Measurements from ENCODE around the gene MRPS14. TPM values are rescaled to one million over a fixed set of nuclear protein-coding genes. Genes with fewer than 3 reads are reported as not detected.

MRPS14 gene
- total and polyA plus RNA-seq, 9 of the 15 experiments (the other 6 are each of a cell fraction or from before 2014, with no cell fraction given) = 38.1 to 231 (median 54.9) TPM

- TF ChIP-seq AFF1 (IDR thresholded peaks at IDR 0.05; ENCODE audit: low read depth in 1 of 2, partially characterized antibody in 2 of 2) = no peak
- TF ChIP-seq BDP1 (IDR thresholded peaks at IDR 0.05; ENCODE audit: insufficient read depth, insufficient read length) = no peak
Observed at GRCh38 chr1:175045519-175045918, 22.3 kb upstream of the MRPS14 start (continued).

DNA sequence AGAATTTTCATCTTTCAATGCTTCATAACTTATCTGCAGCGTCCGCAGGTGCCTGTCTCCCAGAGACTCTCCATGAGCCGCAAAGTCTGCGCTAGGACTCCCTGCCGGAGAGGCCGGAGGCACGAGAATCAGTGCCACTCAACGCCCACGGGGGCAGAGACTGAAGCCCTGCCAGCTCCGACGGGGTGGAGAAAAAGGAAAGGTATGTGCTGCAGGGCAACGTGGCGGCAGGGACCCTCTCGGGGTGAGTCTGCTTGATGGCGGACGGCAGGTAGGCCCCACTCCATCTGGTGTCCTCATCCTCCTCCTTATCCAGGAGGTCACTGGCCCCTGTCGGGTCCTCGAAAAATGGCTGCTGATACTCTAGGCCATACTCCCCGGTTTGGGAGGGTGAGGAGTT, 21.9 kb upstream of the MRPS14 start:
- H3K4me3 ChIP-seq = no peak overlapping the region
- intact Hi-C loops (cut with micrococcal nuclease) (no loop called here), in situ Hi-C loops (cut with MboI) (no loop called here)
- no peaks in the 10 kb centered on the region for H3K36me3 ChIP-seq (ENCODE audit: control insufficient read depth, insufficient read depth, low read length)
- no peaks in the 10 kb centered on the region for H3K9me3 ChIP-seq (replicated peaks; ENCODE audit: control insufficient read depth, insufficient read depth, low read depth, low read length)
- ATAC-seq = no peak; the same call in 1 of the 3 replicates
- no peaks in the 10 kb centered on the region for H3K9me1 ChIP-seq (ENCODE audit: control insufficient read depth, insufficient read depth, low read length)
- TF ChIP-seq ZNF12 (CRISPR knock-in tag; IDR thresholded peaks at IDR 0.05) = no peak
- no peak for TF ChIP-seq ETV5 (CRISPR knock-in tag; IDR thresholded peaks at IDR 0.05; ENCODE audit: low read depth)
- no peak for TF ChIP-seq ILK (tag; IDR thresholded peaks at IDR 0.05; ENCODE audit: borderline replicate concordance, low read depth)
- no peak for TF ChIP-seq HEY1 (CRISPR knock-in tag; IDR thresholded peaks at IDR 0.05; ENCODE audit: borderline replicate concordance)
- TF ChIP-seq, protein P1, sequence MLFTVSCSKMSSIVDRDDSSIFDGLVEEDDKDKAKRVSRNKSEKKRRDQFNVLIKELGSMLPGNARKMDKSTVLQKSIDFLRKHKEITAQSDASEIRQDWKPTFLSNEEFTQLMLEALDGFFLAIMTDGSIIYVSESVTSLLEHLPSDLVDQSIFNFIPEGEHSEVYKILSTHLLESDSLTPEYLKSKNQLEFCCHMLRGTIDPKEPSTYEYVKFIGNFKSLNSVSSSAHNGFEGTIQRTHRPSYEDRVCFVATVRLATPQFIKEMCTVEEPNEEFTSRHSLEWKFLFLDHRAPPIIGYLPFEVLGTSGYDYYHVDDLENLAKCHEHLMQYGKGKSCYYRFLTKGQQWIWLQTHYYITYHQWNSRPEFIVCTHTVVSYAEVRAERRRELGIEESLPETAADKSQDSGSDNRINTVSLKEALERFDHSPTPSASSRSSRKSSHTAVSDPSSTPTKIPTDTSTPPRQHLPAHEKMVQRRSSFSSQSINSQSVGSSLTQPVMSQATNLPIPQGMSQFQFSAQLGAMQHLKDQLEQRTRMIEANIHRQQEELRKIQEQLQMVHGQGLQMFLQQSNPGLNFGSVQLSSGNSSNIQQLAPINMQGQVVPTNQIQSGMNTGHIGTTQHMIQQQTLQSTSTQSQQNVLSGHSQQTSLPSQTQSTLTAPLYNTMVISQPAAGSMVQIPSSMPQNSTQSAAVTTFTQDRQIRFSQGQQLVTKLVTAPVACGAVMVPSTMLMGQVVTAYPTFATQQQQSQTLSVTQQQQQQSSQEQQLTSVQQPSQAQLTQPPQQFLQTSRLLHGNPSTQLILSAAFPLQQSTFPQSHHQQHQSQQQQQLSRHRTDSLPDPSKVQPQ (CRISPR knock-in tag; IDR thresholded peaks at IDR 0.05; ENCODE audit: borderline replicate concordance) = no peak
- TF ChIP-seq ASH1L (IDR thresholded peaks at IDR 0.05; ENCODE audit: borderline replicate concordance, low read depth, partially characterized antibody) = no peak
- no peak for TF ChIP-seq THAP7 (CRISPR knock-in tag; IDR thresholded peaks at IDR 0.05)
- no peak for TF ChIP-seq JUNB (CRISPR knock-in tag; conservative IDR thresholded peaks at IDR 0.05)
- no peak for TF ChIP-seq DIDO1 (tag; IDR thresholded peaks at IDR 0.05; ENCODE audit: low read depth)
- TF ChIP-seq NCOA6 (IDR thresholded peaks at IDR 0.05) = no peak
- no peak for TF ChIP-seq CBX3 (IDR thresholded peaks at IDR 0.05; ENCODE audit: borderline replicate concordance in 1 of 2, low read length in 2 of 2)
- TF ChIP-seq NCOA4 (IDR thresholded peaks at IDR 0.05; ENCODE audit: partially characterized antibody) = no peak
- H3K4me2 ChIP-seq (ENCODE audit: insufficient read depth, low read length) = no peak overlapping the region
- POLR2A ChIA-PET = interaction anchor here (1.7 kb wide), 1 partner anchor 33 kb away, joined by 4 read pairs; no protein-coding TSS in a partner anchor
- H3K79me2 ChIP-seq (ENCODE audit: control insufficient read depth, insufficient read depth, low read length) = no peaks in the 10 kb centered on the region
- H4K20me1 ChIP-seq (replicated peaks; ENCODE audit: control insufficient read depth, insufficient read depth, low read length) = no peaks in the 10 kb centered on the region
- BruUV-seq (replicated peaks) = no TSS peak
- DNase-seq (ENCODE audit: extremely low read depth in 1 of 4, low spot score in 3 of 4) = no peak
- H3K4me1 ChIP-seq (replicated peaks in 1 of 2; ENCODE audit: control insufficient read depth in 2 of 2, insufficient read depth in 2 of 2, low read length in 2 of 2) = peaks cover 0 to 11% of the 10 kb centered on the region in 2 experiments; a peak in 1 of 5 replicates
- H3K27me3 ChIP-seq (ENCODE audit: control insufficient read depth in 2 of 2, insufficient read depth in 2 of 2, low read length in 2 of 2) = peaks cover 38 to 55% of the 10 kb centered on the region in 2 experiments
- no peak for FAIRE-seq
- CTCF ChIA-PET (ENCODE audit: low intra/inter-chr PET ratio) = no interaction called here
- H2AFZ ChIP-seq (ENCODE audit: low read depth, low read length) = no peak overlapping the region
- H3K27ac ChIP-seq (ENCODE audit: extremely low read depth, low read depth, low read length) = no peak overlapping the region
- WGBS (ENCODE audit: insufficient coverage, low coverage, missing lambda C conversion rate) = 24% methylated on average over 19 of the region's 19 CpGs
- H3K9ac ChIP-seq (ENCODE audit: insufficient read depth in 1 of 2, low read depth in 2 of 2, low read length in 2 of 2) = no peak overlapping the region

All from K562 (cell line).